ENCODE measurements around the gene REV1. TPM values are rescaled to one million over a fixed set of nuclear protein-coding genes. Genes with fewer than 3 reads are reported as not detected.

Gene REV1
- total RNA-seq, 1 experiment from 2014 or later: 38.6 TPM

DNA sequence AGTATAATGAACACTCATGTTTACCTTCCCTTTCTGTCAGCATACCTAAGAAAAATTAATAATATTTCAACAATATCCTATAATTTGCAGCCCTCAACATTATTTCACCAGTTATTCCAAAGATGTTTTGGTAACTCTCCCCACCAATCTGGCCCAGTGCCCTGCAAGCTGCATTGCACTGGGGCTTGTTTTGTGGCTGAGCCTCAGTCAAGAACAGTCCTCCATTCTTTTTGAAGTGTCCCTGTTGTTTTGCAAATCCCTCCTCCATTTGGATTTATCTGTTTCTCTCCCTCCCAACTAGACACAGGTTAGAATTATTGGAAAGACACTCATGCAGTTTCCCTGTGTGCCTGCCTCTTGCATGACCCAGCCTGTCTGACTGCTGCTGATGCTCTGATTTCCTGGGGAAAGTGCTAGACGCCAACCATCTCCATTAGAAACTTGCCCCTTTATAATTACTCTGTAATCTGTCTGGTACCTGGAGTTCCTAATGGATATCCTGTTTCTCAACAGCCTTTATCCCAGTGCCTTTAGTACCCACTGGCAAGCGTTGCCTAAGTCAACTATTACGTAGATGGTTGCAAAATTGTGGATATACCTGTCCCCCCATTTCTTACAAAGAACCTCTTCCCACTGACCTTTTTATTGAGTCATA is 92.4 kb downstream of the REV1 start:
- Mint-ChIP-seq H3K9me3 (ENCODE audit: unreplicated experiment) (no peaks in the 10 kb centered on the region), H3K27me3 (ENCODE audit: insufficient read depth, unreplicated experiment) (no peaks in the 10 kb centered on the region), H3K36me3 (ENCODE audit: insufficient read depth, unreplicated experiment) (peaks cover 100% of the 10 kb centered on the region), H3K4me1 (ENCODE audit: insufficient read depth, unreplicated experiment) (peaks cover 6% of the 10 kb centered on the region), H3K4me3 (ENCODE audit: unreplicated experiment) (no peak overlapping the region), H3K27ac (ENCODE audit: low read depth, unreplicated experiment) (no peak overlapping the region)
- no TSS peak for BruUV-seq (replicated peaks)
- ChIA-PET POLR2A (interaction anchor here (1.0 kb wide), 1 partner anchor 216 kb away, joined by 4 read pairs; no protein-coding TSS in a partner anchor), CTCF (interaction anchor here (0.6 kb wide), 1 partner anchor 1275 kb away, joined by 3 read pairs; no protein-coding TSS in a partner anchor)
- intact Hi-C loops (cut with micrococcal nuclease): no loop called here
- no peak for DNase-seq (ENCODE audit: unreplicated experiment)
- TF ChIP-seq, protein P1, sequence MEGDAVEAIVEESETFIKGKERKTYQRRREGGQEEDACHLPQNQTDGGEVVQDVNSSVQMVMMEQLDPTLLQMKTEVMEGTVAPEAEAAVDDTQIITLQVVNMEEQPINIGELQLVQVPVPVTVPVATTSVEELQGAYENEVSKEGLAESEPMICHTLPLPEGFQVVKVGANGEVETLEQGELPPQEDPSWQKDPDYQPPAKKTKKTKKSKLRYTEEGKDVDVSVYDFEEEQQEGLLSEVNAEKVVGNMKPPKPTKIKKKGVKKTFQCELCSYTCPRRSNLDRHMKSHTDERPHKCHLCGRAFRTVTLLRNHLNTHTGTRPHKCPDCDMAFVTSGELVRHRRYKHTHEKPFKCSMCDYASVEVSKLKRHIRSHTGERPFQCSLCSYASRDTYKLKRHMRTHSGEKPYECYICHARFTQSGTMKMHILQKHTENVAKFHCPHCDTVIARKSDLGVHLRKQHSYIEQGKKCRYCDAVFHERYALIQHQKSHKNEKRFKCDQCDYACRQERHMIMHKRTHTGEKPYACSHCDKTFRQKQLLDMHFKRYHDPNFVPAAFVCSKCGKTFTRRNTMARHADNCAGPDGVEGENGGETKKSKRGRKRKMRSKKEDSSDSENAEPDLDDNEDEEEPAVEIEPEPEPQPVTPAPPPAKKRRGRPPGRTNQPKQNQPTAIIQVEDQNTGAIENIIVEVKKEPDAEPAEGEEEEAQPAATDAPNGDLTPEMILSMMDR (IDR thresholded peaks at IDR 0.05; ENCODE audit: unreplicated experiment): no peak

DNA sequence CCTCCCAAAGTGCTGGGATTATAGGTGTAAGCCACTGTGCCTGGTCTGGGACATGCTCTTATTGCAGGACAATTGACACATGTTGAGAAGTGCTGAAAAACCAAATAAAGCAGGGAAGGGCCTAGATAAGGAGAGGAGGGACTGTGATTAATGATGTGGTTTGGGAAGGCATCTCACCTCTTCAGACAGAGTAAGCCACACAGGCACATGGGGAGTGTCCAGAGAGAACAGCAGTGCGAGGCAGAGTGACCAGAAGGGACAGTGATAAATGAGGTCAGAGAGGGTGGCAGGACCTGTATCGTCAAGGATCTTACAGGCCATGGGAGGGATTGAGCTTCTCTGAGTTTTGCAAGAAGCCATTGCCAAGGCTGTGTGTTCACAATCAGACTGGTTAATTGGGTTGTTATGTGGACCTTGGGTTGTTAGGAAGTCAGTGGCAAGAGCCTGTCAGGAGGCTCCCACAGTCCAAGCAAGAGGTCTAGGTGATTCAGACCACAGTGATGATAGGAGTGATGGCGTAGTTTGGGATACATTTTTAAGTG is 94.2 kb downstream of the REV1 start:
- intact Hi-C loops (cut with micrococcal nuclease): no loop called here
- ChIA-PET POLR2A (interaction anchor here (0.6 kb wide), 2 partner anchors 137 to 255 kb away, joined by 3 read pairs; no protein-coding TSS in a partner anchor), CTCF (no interaction called here)
- Mint-ChIP-seq H3K36me3 (ENCODE audit: insufficient read depth, unreplicated experiment) (peaks cover 100% of the 10 kb centered on the region), H3K27me3 (ENCODE audit: insufficient read depth, unreplicated experiment) (no peaks in the 10 kb centered on the region), H3K9me3 (ENCODE audit: unreplicated experiment) (no peaks in the 10 kb centered on the region), H3K4me3 (ENCODE audit: unreplicated experiment) (no peak overlapping the region), H3K4me1 (ENCODE audit: insufficient read depth, unreplicated experiment) (peaks cover 6% of the 10 kb centered on the region), H3K27ac (ENCODE audit: low read depth, unreplicated experiment) (no peak overlapping the region)
- no peak for DNase-seq (ENCODE audit: unreplicated experiment)
- TF ChIP-seq, protein P1 (IDR thresholded peaks at IDR 0.05; ENCODE audit: unreplicated experiment): no peak
- no TSS peak for BruUV-seq (replicated peaks)

DNA sequence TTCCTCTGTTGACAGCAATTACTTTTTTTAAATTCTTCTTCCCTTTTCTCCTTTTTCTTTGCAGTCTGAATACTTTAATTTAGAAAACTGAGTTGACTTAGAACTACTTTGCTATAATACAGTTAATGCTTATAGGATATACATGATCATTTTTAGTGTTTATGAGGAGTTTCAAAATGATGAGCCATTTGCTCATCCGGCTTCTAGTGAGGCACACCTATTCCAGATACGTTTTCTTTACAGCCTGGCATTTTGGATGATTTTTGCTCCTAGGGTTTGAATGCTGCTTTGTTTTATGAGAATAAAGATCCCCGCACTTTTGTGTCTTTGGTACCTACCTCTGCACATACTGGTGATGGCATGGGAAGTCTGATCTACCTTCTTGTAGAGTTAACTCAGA is 99.9 kb downstream of the REV1 start:
- no peak overlapping the region for H3K4me3 Mint-ChIP-seq (ENCODE audit: unreplicated experiment)
- POLR2A ChIA-PET: interaction anchor here (0.5 kb wide), 1 partner anchor 940 kb away, joined by 3 read pairs; no protein-coding TSS in a partner anchor
- H3K27me3 Mint-ChIP-seq (ENCODE audit: insufficient read depth, unreplicated experiment): no peaks in the 10 kb centered on the region
- TSS peak; percentile 83 for BruUV-seq (replicated peaks)
- H3K27ac Mint-ChIP-seq (ENCODE audit: low read depth, unreplicated experiment): no peak overlapping the region
- TF ChIP-seq, protein P1 (IDR thresholded peaks at IDR 0.05; ENCODE audit: unreplicated experiment): no peak
- CTCF ChIA-PET: interaction anchor here (0.6 kb wide), 1 partner anchor 429 kb away, joined by 3 read pairs; no protein-coding TSS in a partner anchor
- H3K9me3 Mint-ChIP-seq (ENCODE audit: unreplicated experiment): no peaks in the 10 kb centered on the region
- DNase-seq (ENCODE audit: unreplicated experiment): no peak
- intact Hi-C loops (cut with micrococcal nuclease): no loop called here
- H3K4me1 Mint-ChIP-seq (ENCODE audit: insufficient read depth, unreplicated experiment): no peaks in the 10 kb centered on the region
- H3K36me3 Mint-ChIP-seq (ENCODE audit: insufficient read depth, unreplicated experiment): peaks cover 63% of the 10 kb centered on the region

DNA sequence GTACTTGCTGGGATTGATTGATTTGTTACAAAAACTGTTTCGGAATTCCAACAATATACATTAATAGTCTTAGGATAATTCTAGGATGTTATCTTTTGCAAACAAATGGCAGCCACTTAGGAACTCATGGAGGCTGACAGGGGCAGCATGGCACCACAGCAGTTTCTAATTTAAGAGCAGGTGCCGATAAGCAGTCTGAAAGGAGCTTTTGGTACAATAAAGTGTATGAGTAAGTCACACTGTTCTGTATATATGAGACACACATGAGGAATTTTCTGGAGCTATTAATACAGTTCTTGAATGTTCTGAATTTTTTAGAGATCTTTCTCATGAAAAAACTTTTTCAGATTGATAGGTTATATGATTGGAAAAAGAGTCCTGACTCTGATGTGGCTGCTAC is 100.4 kb downstream of the REV1 start:
- DNase-seq (ENCODE audit: unreplicated experiment): no peak
- H3K4me3 Mint-ChIP-seq (ENCODE audit: unreplicated experiment): no peak overlapping the region
- H3K27me3 Mint-ChIP-seq (ENCODE audit: insufficient read depth, unreplicated experiment): no peaks in the 10 kb centered on the region
- CTCF ChIA-PET: interaction anchor here (0.6 kb wide), 1 partner anchor 429 kb away, joined by 3 read pairs; no protein-coding TSS in a partner anchor
- TF ChIP-seq, protein P1 (IDR thresholded peaks at IDR 0.05; ENCODE audit: unreplicated experiment): no peak
- H3K4me1 Mint-ChIP-seq (ENCODE audit: insufficient read depth, unreplicated experiment): no peaks in the 10 kb centered on the region
- H3K36me3 Mint-ChIP-seq (ENCODE audit: insufficient read depth, unreplicated experiment): peaks cover 63% of the 10 kb centered on the region
- intact Hi-C loops (cut with micrococcal nuclease): no loop called here
- H3K27ac Mint-ChIP-seq (ENCODE audit: low read depth, unreplicated experiment): no peak overlapping the region
- H3K9me3 Mint-ChIP-seq (ENCODE audit: unreplicated experiment): no peaks in the 10 kb centered on the region
- BruUV-seq (replicated peaks): no TSS peak
- POLR2A ChIA-PET: interaction anchor here (1.2 kb wide), 1 partner anchor 15 kb away, joined by 3 read pairs; no protein-coding TSS in a partner anchor
